Cardiac septum (tissue), 1 donor: ENCODE measurements around the gene CLCN6. TPM values are rescaled to one million over a fixed set of nuclear protein-coding genes. Genes with fewer than 3 reads are reported as not detected.

Experiments used
- DNase-seq: peaks from one replicate; pipeline ENCODE4 v3.0.0-alpha.2; 2020; ENCODE audit warnings: low spot score
- intact Hi-C: fragments of 100-400 bp; cut with DNase I; formaldehyde crosslinking; loops from one replicate; pipeline ENCODE4 v1.14.0; 2022
- total RNA-seq: library from RNA; stranded (reverse); fragmentation: NEBNext Ultra II Directional; extraction: Animal tissue kit (Norgen Biotek cat#: 25700); gene quantifications from one replicate; pipeline ENCODE4 v1.2.1, GENCODE V29; 2021
- donor health status: DM: no; HTN: no; CAD: no.

CLCN6 gene
- total RNA-seq, 1 donor from 2014 or later: 26.3 TPM

DNA sequence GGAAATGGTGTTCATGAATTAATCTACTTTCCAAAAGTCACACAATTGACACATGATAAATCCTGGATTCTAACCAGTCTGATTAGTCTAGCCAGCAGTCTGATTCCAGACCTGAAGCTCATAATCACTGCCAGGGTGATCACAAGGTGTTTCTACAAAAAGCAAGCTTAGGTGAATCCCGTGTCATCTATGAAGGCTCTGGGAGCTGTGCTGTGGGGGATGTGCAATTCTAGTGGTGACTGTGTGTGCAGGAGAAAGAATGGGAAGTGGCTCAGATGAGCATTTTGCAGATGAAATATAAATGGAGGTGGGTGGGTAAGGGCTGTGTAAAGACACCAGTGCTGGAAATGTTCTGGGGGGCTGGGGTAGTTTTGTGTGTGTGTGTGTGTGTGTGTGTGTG lies 54.6 kb downstream of the CLCN6 start:
- no peak for DNase-seq
- intact Hi-C loops: no loop called here

DNA sequence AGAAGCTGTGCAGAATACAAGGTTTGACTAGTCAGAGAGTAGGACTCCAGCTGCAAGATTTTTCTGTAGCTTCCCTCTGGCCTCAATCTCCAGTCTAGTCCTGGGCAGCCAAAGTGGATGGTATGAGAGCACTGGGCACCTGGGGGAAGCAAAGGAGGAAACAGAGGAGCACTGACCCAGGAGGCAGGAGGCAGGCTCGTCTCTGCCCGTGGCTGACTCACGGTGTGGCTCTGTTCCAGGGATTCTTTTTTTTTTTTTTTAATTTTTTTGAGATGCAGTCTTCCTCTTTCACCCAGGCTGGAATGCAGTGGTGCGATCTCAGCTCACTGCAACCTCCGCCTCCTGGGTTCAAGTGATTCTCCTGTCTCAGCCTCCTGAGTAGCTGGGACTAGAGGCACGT lies 56.9 kb downstream of the CLCN6 start:
- intact Hi-C loops: no loop called here
- DNase-seq: no peak

DNA sequence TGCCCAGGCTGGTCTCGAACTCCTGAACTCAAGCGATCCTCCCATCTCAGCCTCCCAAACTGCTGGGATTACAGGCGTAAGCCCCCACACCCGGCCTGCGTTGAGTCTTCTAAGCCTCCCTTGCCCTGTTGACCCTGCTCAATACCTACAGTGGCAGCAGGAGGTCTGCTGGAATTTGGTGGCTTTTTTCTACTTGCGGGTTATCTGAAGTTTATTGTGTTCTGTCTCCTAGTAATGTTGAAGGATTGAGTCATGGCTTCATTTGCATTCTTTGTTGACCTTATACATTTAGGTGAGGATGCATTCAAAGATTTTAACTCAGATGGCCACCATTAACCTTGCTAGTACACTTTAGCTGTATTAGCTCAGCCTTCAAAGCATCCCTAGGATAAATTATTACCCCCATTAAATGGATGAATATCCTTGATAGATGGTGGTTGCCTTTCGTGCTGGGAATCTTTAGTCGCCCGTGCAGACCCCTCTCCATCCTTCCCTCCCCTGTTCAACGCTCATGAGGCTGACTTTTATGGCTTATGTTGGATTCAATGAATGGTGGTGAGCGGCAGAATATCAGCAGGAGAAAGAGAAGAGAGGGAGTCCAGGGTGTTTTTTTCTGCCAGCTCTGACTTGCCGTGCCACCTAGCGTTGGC lies 62.5 kb downstream of the CLCN6 start:
- intact Hi-C loops: no loop called here
- DNase-seq: no peak

DNA sequence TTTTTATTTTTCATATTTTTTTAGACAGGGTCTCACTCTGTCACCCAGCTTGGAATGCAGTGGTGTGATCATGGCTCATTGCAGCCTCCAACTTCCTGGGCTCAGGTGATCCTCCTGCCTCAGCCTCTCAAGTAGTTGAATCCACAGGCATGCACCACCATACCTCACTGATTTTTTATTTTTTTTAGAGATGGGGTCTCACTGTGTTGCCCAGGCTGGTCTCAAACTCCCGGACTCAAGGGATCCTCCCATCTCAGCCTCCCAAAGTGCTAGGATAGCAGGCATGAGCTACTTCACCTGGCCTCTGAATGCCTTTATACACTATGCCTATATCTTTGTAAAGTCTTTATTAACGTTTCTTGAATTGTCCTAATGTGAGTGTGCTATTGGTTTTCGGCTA lies 63.1 kb downstream of the CLCN6 start:
- no peak for DNase-seq
- intact Hi-C loops: no loop called here

DNA sequence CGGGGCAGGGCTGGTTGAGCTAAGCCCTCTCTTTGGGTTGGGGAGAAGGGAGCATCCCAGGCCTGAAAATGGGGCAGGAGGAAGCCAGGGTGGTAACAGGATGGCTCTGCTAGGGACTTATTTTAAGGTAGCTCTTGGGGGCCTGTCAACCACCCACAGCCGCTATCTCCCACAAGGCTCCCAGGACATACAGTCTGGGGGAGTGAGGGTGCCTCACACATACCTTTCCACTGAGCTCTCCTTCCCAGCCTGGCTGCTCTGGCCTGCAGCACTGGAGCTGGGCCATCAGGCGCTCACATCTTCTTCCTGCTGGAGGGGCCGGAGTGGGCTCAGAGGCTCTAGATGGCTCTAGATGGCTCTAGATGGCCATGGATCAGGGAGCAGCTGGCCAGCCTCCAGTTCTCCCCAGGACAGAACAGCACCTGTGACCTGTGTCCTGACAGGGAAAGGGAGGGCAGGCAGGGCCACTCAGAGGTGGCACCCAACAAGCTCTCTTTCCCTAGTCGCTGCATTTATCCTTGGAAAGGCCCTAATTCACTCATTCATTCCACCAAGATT lies 63.7 kb downstream of the CLCN6 start:
- intact Hi-C loops: loop anchor here (2.0 kb wide), 1 partner anchor 21 kb away; no protein-coding TSS in a partner anchor
- DNase-seq: no peak

DNA sequence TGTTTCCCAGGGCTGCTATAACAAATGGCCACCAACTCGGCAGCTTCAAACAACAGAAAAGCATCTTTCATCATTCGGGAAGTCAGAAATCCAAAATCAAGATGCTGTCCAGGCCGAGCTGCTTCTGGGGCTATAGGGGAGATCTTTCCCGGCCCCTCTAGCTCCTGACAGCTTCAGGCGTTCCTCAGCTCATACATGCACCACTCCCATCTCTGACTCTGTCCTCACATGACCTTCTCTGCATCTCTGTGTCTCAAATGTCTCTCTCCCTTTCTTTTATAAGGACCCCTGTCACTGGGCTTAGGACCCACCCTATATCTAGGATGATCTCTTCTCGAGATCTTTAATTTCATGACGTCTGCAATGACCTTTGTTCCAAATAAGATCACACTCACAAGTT lies 66.6 kb downstream of the CLCN6 start:
- no peak for DNase-seq
- intact Hi-C loops: no loop called here

DNA sequence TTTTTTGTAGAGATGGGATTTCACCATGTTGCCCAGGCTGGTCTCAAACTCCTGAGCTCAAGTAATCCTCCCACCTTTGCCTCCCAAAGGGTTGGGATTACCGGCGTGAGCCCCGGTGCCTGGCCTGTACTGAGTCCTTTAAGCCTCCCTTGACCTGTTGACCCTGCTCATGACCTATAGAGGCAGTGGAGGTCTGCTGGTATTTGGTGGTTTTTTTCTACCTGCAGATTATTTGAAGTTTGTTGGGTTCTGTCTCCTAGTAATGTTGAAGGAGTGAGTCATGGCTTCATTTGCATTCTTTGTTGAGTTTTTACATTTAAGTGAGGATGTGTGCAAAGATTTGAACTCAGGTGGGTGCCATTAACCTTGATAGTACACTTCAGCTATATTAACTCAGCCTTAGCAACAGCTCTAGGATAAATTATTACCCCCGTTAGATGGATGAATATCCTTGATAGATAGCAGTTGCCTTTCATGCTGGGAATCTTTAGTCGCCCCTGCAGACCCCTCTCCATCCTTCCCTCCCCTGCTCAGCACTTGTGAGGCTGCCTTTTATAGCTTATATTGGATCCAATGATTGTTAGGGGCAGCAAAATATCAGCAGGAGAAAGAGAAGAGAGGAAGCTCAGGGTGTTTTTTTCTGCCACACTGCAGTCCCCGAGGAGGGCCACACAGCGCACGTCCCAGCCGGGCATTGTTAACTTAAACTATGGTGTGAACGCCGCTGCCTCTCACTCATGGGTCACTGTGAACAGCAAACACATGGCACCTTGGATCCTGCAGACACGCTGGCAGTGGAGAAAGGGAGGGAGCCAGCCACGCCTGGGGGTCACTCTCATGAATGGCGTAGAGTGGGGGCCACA lies 67.6 kb downstream of the CLCN6 start:
- DNase-seq: no peak
- intact Hi-C loops: loop anchor here (1.0 kb wide), 3 partner anchors 10 to 14 kb away; no protein-coding TSS in a partner anchor

DNA sequence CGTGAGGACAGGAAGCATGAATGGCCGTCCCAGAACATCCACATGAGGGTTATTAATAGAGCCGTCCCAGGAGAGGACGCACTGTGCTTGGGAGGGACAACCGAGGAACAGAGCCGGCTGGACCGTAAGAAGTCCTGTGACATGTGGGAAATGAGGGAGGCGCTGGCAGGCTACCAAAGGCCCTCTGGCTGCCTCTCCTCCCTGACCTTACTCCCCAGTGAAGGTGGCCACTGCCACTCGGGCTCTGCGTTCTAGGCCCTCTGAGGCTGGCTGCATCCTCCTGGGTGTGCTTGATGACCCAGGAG lies 68.2 kb downstream of the CLCN6 start:
- peak; percentile 92 for DNase-seq
- intact Hi-C loops: loop anchor here (1.0 kb wide), 3 partner anchors 9 to 15 kb away; no protein-coding TSS in a partner anchor

DNA sequence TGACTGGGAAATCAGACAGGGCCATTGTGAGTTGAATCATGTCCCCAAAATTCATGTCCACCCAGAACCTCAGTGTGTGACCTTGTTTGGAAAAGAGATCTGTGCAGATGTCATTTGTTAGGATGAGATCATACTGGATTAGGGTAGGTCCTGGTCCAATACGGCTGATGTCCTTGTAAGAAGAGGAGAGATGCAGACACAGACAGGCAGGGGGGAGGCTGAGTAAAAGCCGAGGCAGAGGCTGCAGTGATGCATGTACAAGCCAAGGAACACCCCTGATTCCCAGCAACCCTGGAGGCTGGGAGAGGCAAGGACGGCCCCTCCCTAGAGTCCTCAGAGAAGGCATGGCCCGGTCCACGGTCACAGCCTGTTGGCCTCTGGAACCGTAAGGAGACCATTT lies 68.6 kb downstream of the CLCN6 start:
- intact Hi-C loops: loop anchor here (1.0 kb wide), 3 partner anchors 9 to 15 kb away; no protein-coding TSS in a partner anchor
- DNase-seq: no peak

DNA sequence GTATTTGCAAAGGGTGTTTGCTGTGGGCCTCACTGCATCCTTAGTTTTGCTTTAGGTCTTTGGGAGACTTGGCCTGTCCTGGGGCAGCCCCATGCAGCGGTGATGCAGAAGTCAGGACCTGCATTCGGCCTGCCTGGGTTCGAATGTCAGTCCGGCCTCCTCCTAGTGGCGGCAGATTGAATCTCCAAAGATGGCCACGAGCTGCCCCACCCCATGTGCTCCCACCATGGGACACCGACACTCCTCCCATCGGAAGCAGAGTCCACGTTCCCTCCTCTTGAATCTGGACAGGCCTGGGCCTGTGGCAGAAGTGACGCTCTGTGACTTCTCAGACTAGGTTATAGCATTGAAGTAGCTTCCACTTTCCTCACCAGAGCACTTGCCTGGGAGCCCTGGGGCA lies 69.1 kb downstream of the CLCN6 start:
- intact Hi-C loops: no loop called here
- no peak for DNase-seq

DNA sequence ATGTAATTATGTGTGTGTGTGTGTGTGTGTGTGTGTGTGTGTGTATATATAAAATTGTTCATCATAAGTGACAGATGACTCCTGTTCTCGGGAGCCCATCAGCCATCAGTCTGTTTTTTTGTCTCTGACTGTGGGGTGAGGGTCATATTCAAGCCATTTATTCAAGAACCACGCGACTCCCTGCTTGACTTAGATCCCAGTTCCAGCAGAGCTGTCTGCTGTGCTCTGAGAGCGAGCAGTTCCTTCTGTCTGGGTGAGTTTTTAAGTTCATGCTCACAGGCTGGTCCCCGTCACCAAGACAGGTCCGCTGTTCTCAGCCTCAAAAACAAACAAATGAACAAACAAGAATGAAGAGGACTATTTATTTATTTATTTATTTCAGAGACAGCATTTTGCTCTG lies 71.1 kb downstream of the CLCN6 start:
- intact Hi-C loops: no loop called here
- DNase-seq: no peak

DNA sequence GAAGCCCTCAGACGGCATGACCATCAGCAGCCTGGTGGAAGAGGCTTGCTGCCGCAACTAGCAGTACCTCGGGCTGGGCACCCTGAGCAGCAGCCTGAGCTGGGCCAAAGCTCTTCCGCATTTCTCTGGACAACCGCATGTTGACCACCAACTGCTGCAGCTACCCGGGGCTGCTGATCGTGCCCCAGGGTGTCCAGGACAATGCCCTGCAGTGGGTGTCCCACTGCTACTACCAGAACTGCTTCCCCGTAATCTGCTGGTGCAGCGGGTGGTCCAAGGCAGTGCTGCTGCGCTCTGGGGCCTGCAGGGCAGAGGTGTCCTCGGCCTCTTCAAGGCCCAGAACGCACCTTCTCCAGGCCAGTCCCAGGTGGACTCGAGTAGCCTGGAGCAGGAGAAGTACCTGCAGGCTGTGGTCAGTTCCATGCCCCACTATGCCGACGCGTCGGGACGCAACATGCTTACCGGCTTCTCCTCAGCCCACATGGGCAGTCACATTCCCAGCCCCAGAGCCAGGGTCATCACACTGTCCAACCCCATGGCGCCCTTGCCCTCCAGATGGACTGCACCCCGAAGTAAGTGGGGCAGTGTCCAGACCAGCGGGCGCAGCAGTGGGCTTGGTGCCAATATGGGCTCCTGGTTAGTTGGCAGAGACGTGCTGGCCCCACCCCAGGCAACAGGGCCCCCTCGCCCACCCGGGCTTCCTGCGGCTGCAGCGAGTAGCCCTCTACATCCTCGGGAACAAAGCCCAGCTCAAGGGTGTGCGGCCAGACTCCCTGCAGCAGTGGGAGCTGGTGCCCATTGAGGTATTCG lies 72.3 kb downstream of the CLCN6 start:
- no peak for DNase-seq
- intact Hi-C loops: no loop called here

DNA sequence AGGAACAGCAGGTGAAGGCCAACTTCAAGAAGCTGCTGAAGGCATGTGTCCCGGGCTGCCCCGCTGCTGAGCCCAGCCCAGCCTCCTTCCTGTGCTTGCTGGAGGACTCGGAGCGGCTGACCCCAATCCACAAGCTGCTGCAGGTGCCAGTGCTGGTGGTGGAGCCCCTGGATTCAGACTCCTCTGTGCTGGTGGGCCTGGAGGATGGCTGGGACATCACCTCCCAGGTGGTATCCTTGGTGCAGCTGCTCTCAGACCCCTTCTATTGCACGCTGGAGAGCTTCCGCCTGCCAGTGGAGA lies 72.8 kb downstream of the CLCN6 start:
- intact Hi-C loops: no loop called here
- no peak for DNase-seq

DNA sequence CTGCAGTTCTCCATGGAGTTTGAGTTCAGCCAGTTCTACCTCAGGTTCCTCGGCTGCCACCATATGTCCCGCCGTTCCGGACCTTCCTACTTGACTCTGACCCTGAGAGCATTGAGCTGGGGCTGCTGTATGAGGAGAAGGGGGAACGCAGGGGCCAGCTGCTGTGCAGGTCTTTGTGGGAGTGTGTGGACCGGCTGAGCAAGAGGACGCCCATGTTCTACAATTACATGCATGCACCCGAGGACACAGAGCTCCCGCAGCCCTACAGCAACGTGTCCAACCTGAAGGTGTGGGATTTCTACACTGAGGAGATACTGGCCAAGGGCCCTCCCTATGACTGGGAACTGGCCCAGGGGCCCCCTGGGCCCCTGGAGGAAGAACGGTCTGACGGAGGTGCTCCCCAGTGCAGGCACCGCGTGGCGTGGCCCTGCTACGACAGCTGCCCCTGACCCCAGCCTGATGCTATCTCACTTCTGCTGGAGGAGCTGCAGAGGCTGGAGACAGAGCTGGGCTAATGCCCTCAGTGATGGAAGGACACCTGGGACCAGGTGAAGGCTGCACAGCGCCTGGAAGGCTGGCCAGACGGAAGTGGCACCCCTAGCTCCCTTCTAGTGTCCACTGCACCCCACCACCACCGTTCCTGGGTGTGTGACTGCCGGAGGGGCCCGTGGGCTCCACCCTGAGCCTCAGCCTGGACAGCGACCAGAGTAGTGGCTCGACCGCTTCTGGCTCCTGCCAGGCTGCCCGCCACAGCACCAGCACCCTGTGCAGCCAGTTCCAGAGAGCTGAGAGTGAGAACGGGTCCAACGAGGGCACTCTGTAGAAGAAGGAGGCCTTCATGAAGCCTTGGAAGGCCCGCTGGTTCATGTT lies 73.6 kb downstream of the CLCN6 start:
- no peak for DNase-seq
- intact Hi-C loops: no loop called here

DNA sequence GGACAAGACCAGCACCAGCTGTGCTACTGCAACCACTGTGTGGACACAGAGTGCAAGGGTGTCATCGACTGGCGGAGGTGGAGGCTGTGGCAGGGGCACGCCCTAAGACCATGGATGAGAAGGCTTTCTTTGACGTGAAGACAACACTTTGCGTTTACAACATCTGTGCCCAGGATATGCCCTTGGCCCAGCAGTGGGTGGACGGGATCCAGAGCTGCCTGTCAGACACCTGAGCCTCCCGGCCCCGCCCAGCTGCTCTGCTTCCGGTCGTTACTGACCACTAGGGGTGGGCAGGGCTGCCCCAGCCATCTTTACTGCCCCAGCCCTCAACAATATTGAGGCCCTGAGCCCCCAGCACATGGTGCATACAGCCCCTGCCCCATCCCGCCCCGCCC lies 74.2 kb downstream of the CLCN6 start:
- intact Hi-C loops: no loop called here

DNA sequence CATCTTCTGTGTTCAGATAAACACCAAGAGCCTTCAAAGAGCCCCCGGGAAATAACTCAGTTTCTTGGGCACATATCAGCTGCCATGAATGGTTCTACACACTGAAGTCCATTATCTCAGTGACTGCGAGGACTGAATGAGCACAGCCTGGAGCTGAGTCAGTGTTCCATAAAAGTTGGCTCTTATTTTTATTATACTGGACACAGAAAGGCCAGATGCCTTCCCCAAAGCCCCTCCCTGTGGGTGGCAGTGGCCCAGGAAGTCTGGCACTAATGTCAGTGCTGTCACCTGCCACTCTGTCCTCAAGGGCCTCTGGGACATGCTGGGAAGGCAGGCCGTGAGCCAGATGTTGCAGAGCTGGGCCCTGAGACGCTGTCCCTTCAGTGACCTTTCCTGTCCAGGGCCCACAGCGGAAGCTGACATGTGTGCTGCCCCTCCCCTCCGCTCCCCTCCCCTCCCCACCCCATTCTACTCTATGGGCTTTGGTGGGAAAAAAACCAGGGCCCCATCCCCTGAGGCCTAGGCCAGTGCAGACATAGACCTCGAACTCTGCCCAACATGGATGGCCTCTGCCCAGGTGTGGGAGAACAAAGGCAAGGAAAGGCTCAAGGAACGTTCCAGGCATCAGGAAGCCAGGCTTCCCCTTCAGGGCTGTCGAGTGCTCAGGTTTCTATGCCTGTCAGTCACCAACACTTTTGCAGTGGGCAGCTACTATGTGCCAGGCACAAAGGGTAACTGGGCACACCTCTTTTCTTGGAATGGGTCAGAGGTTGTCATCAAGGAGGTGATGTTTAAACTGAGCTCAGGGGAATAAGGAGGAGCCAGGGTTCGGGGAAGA lies 75.1 kb downstream of the CLCN6 start:
- peak; percentile 93 for DNase-seq
- intact Hi-C loops: no loop called here

More for the DNA sequence above, 74.2 kb downstream of the CLCN6 start:
- DNase-seq: no peak

DNA sequence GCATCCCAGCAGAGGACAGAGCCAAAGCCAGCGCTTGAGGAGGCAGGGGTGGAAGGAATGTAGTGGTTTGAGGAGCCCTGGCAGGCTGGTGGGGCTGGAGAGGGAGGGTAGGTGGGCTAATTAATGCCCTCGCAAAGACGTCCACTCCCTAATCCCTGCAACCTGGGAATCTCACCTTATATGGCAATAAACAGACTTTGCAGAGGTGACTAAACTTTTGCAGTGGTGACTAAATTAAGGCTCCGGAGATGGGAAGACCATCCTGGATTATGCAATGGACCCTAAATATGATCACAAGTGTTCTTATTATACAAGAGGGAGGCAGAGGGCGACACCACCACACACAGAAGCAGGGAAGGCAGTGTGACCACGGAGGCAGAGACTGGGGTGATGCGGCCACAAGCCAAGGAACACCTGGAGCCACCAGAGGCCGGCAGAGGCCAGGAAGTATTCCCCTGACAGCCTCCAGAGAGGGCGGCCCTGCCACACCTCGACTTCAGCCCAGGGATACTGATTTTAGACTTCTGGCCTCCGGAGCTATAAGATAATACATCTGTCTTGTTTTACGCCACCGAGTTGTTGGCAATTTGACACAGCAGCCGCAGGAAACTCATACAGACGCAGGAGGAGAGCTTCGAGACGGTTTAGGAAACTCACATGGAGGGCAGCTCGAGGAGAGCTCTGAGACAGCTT lies 75.9 kb downstream of the CLCN6 start:
- DNase-seq: no peak
- intact Hi-C loops: no loop called here
